NCI-H1436 (cell line): ENCODE measurements around the gene GPR39.

Experiments
- DNase-seq: peaks from one replicate; lab custom pipeline; 2025; lab: John Stamatoyannopoulos, UW

The GPR39 gene

DNA sequence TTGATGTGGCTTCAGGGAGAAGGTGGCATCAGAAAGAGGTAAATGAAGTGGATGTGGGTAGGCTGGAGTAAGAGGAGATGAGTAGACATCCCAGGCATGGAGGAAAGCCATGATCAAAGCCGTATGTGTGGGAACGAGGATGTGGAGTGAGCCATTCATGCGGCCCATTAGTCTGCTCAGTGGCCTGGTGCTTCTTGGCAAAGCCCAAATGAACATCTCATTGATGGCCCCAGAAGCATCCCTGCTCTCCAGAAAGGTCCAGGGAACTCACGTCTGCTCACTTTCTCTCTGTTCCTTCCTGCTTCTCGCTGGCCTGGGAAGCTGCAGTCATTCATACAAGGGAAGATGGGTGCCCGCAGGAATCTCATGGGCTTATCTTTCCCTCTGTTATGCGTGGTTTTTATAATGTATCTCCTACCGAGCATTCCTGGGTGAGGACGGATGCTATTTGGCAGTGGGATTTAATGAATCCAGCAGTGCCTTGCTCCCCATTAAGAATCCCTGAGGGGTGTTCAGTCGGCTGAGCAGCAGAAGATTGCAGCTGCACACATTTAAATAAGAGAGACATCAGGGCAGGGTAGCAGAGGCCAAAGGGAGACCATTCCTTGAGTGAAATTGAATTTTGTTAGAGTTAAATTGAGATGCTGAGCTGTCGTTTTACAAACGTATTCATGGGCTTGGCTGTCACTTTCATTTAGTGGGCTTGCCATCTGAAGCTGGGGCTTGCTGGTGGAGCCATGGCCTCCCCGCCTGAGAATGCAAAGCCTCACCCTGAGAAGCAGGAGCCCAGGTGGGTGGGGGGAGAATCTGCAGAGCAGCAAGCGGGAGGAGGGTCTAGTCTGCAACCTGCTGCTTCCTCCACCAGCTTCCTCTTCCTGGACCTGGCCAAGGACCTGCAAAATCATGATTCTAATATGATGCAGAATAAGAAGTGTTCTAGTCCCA is 188.9 kb downstream of the GPR39 start:
- no peak for DNase-seq

DNA sequence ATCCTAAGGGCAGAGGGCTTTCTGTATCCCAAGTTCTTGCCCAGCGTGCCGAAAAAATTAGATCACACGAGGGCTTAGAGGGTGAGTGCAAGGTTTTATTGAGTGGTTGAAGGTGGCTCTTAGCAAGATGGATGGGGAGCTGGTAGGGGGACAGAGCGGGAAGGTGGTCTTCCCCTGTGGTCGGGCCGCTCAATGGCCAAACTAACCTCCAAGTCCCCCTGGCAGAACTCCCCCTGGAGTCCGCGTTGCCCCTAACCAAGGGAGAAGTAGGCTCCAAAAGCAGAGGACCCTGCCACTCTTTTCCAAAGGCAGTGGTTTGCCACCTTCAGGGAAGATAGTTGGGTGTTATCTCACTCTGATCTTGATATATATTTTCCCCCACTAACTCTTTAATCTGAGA is 190.0 kb downstream of the GPR39 start:
- DNase-seq, result no peak

DNA sequence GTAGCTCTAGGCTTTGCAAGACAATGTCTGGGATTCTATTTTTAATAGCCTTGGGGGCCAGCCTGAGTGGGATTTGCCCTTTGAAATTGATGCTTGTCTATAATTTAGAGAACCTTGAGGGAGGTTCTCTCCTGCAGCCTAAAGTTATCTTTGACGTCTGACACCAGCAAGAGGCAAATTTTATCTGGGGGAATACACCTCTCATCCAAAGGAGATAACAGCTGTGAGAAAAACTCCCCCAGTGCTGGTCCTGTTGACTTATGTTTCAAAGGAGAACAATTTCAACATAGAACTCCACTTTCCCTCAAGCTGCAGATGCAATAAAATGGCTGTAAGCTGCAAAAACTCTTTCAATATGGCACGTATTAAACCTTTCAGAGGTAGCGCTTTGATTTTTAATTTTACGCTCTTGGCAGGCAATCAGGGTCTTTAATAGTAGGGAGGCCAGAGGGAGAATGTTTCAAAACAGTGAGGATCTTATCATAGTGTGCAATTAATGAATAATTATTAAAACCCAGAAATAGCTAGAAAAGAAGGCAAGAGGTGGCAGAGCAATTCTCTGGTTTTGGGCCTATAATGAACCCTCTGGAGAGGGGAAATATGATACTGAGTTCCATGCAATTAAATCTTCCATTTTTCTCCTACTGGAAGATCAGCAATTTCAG is 191.0 kb downstream of the GPR39 start:
- no peak for DNase-seq

DNA sequence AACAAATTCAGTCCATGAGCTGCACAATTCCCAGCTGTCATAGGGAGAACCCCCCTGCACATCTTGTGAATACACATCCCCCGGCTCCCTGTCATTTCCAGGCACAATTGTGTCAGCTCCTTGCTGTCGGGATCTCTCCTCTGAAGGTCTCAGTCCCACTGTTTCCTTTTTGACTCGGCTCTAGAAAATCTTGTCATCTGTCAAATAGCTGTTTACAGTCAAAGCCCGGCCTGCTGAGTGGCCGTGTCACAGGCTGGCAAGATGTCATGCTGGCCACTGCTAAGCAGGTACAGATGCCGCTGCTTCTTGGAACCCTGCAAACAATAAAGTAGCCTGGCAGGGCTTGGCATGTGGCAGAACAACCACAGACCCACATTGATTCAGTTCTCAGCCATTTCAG is 191.7 kb downstream of the GPR39 start:
- DNase-seq, result no peak

- DNase-seq, result no peak
These were observed 192.7 kb downstream of the GPR39 start for GRCh38 chr2:132609101-132609890.

DNA sequence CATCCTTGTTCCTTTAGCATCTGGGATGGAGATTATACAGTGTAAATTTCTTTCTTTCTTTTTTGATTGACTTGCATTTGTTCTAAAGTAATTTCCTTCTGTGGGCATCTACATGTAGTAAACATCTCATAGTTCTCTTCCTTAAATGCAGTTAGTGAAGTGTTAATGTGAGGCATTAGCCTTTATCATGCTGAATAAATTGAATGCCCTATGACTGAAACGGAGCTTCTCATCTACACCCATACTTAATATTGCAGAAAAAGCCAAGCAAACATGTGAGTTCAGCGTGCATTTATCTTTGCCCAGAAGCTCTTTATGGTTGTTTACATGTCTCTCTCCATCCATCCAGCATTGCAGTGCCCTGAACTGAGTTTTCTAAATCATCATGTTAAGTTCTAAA is 195.1 kb downstream of the GPR39 start:
- DNase-seq, result no peak

GRCh38 chr2:132615329-132616085 is 198.9 kb downstream of the GPR39 start:
- DNase-seq, result no peak

DNA sequence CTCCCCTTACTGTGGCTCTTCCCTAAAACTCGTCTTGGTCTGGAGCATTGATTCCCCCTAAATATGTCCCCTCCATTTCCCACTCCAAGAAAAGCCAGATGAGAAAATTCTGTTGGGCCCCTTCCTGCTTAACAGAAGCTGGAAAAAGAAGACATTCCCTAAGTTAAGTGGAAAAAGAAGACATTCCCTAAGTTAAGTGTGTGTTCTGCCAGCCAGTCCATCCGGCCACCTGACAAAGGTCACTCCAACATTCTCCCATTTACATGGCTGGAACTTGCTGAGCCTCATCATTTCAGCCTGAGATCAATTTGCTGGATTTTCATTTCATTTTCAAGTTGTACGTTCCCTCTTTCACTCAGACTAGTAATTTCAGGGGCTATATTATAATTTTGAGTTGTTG is 201.4 kb downstream of the GPR39 start:
- DNase-seq, result no peak

- no peak for DNase-seq
These were observed 202.1 kb downstream of the GPR39 start for GRCh38 chr2:132618734-132619133.

- no peak for DNase-seq
These were observed 203.5 kb downstream of the GPR39 start for GRCh38 chr2:132620115-132620514.

DNA sequence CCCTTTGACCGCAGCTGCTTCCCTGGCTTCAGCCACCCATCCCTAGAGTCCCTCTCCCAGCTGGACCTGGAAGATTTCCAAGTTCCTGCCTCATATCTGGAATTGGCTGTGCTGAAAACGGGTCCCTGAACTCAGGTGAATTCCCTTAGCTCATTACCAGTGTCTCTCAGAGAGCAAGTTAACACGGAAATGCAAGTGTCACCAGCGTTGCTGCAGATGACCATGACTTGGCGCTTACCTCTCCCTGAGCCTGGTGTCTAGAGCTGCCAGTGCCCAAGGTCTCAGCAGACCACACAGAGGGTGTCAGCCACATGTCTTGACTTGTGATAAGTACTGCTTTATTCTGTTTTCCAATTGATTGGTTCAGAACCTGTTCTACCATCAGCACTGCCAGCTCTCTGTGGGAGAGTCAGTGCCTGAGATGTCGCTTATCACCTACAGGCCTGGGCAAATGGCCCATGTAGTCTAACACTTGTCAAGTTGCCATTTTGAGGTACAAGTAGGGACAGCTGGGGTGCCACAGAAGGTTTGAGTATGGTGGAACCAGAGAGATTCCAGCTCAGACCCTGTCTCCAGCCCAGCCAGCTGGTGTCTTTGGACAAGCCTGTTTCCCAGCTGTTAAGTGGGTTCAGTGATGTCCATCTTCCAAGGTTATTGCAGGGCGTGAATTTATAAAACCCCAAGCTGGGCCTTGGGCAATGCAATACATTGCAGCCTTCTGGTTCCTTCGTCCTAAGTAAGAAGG is 204.7 kb downstream of the GPR39 start:
- DNase-seq, result no peak

- DNase-seq, result no peak
These were observed 206.7 kb downstream of the GPR39 start for GRCh38 chr2:132623096-132623839.

DNA sequence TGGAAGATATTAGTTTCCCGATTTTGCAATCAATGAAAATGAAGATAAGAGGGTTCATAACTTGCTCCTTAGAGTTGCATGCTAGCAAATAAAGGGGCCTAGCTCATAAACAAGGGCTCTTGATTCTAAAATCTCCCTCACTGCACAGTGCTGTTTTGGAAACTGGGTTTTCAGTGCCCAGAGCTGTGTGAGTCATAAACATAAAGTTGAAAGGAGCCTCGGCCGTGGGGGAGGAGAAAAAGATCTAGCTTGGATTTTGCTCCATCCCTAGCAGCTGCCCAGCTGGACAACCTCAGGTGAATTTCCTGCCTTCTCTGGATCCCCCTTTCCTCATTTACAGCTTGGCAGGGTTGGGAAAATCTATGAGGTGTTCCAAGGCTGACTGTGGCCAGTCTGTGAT is 210.9 kb downstream of the GPR39 start:
- DNase-seq, result no peak

DNA sequence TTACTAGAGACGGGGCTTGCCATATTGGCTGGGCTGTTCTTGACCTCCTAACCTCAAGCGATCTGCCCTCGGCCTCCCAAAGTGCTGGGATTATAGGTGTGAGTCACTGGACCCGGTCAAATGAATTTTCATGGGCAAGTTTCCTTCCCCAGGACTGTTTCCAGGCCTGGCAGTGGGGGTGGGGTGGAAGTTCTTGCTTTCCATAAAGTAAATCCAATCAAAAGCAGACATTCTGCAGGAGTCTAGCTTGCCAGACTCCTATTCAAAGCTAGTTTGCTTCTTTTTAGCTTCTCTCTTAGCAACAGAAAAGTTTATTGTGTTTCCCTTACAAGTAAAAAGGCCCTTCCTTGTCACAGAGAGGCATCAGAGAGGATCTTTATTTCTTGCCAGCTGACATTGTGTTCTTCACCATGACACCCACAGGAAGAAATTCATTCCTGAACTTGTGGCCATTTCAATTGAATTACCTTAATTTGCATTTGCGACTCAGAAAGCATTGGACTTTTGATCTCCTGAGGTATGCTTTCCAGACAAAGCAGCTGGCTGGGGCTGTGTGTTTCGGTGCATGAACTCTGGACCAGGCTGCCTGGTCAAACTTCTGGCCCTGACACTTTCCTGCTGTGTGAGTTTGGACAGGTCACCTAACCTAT is 215.5 kb downstream of the GPR39 start:
- no peak for DNase-seq

DNA sequence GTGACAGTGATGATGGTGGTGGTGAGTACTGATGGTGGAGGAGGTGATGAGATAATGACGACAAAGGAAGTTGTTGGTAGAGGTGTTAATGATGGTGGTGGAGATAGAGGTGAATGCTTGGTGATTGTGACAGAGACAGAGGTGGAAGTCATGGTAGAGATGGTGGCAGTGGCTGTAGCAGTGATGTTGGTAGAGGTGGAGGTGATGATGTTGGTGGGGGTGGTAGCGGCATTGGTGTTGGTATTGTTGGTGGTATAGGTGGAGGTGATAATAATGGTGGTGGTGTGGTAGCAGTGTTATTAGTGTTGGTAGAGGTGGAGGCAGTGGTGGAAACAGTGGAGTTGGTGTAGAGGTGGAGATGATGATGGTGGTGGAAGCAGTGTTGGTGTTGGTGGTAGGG is 217.0 kb downstream of the GPR39 start:
- no peak for DNase-seq

DNA sequence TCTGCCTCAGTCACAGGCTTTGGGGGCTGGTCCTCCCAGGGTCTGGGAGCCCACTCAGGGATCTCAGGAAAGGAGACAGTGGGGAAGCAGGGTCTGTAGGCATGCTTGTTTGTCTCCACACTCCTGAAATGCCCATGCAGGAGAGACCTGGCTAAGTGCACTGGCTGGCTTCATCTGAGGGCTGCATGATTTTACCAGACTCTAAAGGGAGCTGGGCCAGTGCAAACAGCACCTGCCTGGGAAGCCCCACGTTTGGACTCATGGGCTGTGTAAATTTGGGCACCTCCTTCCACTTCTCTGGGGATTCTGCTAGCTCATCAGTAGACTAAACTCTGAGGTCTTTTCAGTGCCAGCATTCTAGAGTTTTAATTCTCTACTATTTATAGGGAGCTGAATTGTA is 219.7 kb downstream of the GPR39 start:
- no peak for DNase-seq

DNA sequence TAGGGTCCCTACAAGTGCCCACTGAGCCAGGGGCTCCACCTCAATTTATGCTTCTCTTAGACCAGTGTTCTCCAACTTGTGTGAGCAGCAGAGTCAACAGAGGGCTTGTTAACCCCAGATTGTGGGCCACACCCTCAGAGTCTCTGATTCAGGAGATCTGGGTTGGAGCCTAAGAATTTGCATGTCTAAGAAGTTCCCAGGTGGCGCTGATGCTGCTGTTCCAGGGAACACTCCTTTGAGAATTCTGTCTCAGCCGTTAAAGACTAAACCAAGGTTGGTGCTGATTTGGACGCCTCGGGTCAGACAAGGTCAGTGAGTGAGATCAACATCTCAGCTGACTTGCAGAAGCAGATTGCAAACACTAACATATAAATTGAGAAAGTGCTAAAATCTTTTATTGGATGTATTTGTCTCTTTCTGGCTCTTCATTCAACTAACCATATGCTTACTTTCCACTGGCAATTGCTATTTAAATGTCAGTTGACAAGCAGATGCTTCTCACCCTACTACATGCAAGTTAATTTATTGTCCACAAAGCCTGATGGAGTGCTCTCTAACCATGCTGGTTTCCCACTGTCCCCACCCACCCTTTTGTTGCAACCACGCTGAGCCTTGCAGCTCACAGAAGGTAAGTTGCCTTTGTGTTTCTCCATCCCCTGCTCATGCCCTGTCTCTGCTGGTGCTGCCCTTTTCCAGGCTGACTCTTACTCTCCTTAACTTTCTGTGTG is 221.9 kb downstream of the GPR39 start:
- peak; percentile 16 for DNase-seq

DNA sequence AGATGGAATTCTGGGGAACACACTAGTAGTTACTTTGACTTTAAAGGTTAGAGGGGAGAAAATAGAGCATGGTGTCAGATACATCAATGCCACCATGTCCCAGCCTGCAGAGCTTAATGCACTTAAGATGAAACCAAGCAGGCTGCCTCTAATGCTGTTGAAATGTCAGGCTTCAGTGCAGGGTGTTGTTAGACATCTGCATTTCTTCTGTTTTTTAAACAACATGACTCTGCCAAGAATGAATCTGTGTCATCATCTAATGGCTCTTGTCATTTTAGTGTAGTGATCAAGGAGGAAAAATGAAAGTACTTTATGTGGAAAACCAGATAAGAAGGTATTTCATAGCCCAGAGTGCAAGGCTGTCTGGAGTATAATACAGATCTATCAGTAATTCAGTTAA is 223.5 kb downstream of the GPR39 start:
- DNase-seq, result no peak

- DNase-seq, result no peak
These were observed 225.2 kb downstream of the GPR39 start for GRCh38 chr2:132641819-132642218.
